Loucy (cell line): Measurements from ENCODE around the gene PRH1.

Source experiments
- H2AFZ ChIP-seq: fragments of 200-600 bp; sonication (generic); 2 replicates; pipeline ENCODE4 v1.6.0; 2016; ENCODE audit warnings: antibody characterized with exemption, mild to moderate bottlenecking, low read length, moderate library complexity
- H3F3A ChIP-seq: fragments of 200-600 bp; 2 replicates; pipeline ENCODE4 v1.6.0; 2016; ENCODE audit warnings: antibody characterized with exemption, low read depth, mild to moderate bottlenecking
- H3K27me3 ChIP-seq: fragments of 200-600 bp; sonication (generic); 2 replicates; pipeline ENCODE4 v1.6.1; 2014; ENCODE audit warnings: low read length, mild to moderate bottlenecking; ENCODE audit not compliant: insufficient read depth, poor library complexity, severe bottlenecking
- H3K36me3 ChIP-seq: fragments of 200-600 bp; sonication (generic); 2 replicates; pipeline ENCODE4 v1.6.1; 2016; ENCODE audit warnings: low read length; ENCODE audit not compliant: insufficient read depth
- H3K4me1 ChIP-seq: fragments of 200-600 bp; sonication (generic); 2 replicates; pipeline ENCODE4 v1.5.1; 2014; ENCODE audit warnings: low read length, mild to moderate bottlenecking; ENCODE audit not compliant: insufficient read depth, poor library complexity, severe bottlenecking
- H3K4me2 ChIP-seq: fragments of 200-600 bp; sonication (generic); 2 replicates; pipeline ENCODE4 v1.6.0; 2014; ENCODE audit warnings: antibody characterized with exemption, low read length, low read depth, mild to moderate bottlenecking; ENCODE audit not compliant: poor library complexity, severe bottlenecking
- H3K4me3 ChIP-seq: fragments of 200-600 bp; sonication (generic); 2 replicates; pipeline ENCODE4 v1.5.1; 2014; ENCODE audit warnings: low read length, mild to moderate bottlenecking, mixed read lengths; ENCODE audit not compliant: poor library complexity, severe bottlenecking
- H3K79me2 ChIP-seq: fragments of 200-600 bp; sonication (generic); 2 replicates; pipeline ENCODE4 v1.6.1; 2014; ENCODE audit warnings: low read length; ENCODE audit not compliant: insufficient read depth
- H3K9ac ChIP-seq: fragments of 200-600 bp; sonication (generic); 2 replicates; pipeline ENCODE4 v1.6.0; 2014; ENCODE audit warnings: mild to moderate bottlenecking, low read depth, low read length, moderate library complexity; ENCODE audit not compliant: poor library complexity, severe bottlenecking
- H3K9me2 ChIP-seq: fragments of 200-600 bp; sonication (generic); replicated peaks from 2 replicates; pipeline ENCODE4 v1.6.1; 2016; ENCODE audit warnings: low read depth, low read length, mixed read lengths
- H3K9me3 ChIP-seq: fragments of 200-600 bp; sonication (generic); 2 replicates; pipeline ENCODE4 v1.6.1; 2014; ENCODE audit warnings: mild to moderate bottlenecking, antibody characterized with exemption, low read length, low read depth; ENCODE audit not compliant: insufficient read depth
- H4K20me1 ChIP-seq: fragments of 200-600 bp; sonication (generic); 2 replicates; pipeline ENCODE4 v1.6.0; 2014; ENCODE audit warnings: antibody characterized with exemption, low read length, mild to moderate bottlenecking; ENCODE audit not compliant: insufficient read depth, poor library complexity, severe bottlenecking
- EZH2phosphoT487 ChIP-seq: fragments of 200-600 bp; IDR thresholded peaks from 2 replicates; pipeline ENCODE4 v1.6.1; 2018; ENCODE audit warnings: antibody characterized with exemption, mild to moderate bottlenecking, moderate library complexity, borderline replicate concordance
- TF ChIP-seq, protein P1 (sequence below): fragments of 200-600 bp; sonication (generic); conservative IDR thresholded peaks from 2 replicates; pipeline ENCODE4 v1.5.1; 2014; ENCODE audit warnings: mild to moderate bottlenecking, antibody characterized with exemption, low read length

Gene PRH1

DNA sequence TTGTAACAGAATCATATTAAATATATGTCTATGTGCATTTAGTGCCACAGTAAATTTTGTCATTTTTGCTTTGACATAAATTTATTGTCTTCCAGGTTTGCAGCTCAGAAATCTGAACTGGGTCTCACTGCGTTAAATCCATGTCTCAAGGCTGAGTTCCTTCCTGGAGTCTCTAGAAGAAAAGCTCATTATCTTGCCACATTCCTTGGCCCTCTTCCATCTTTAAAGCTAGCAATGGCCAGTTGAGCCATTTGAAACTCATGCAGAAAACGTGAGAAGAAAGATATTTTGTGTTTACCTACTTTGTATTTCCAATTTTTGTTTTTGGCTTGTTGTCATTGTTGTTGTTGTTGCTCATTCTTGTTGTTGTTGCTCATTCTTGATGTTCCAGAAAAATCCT, 10.7 kb downstream of the PRH1 start:
- no peaks in the 10 kb centered on the region for H3K9me2 ChIP-seq
- no peaks in the 10 kb centered on the region for H3F3A ChIP-seq
- H4K20me1 ChIP-seq: no peaks in the 10 kb centered on the region
- no peaks in the 10 kb centered on the region for H3K4me1 ChIP-seq
- no peak overlapping the region for H2AFZ ChIP-seq
- H3K79me2 ChIP-seq: no peaks in the 10 kb centered on the region
- H3K9me3 ChIP-seq: no peaks in the 10 kb centered on the region
- no peaks in the 10 kb centered on the region for H3K27me3 ChIP-seq
- no peak overlapping the region for H3K9ac ChIP-seq
- no peak overlapping the region for H3K4me2 ChIP-seq
- TF ChIP-seq EZH2phosphoT487: no peak
- TF ChIP-seq, protein P1, sequence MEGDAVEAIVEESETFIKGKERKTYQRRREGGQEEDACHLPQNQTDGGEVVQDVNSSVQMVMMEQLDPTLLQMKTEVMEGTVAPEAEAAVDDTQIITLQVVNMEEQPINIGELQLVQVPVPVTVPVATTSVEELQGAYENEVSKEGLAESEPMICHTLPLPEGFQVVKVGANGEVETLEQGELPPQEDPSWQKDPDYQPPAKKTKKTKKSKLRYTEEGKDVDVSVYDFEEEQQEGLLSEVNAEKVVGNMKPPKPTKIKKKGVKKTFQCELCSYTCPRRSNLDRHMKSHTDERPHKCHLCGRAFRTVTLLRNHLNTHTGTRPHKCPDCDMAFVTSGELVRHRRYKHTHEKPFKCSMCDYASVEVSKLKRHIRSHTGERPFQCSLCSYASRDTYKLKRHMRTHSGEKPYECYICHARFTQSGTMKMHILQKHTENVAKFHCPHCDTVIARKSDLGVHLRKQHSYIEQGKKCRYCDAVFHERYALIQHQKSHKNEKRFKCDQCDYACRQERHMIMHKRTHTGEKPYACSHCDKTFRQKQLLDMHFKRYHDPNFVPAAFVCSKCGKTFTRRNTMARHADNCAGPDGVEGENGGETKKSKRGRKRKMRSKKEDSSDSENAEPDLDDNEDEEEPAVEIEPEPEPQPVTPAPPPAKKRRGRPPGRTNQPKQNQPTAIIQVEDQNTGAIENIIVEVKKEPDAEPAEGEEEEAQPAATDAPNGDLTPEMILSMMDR: no peak
- no peak overlapping the region for H3K4me3 ChIP-seq
- no peaks in the 10 kb centered on the region for H3K36me3 ChIP-seq

DNA sequence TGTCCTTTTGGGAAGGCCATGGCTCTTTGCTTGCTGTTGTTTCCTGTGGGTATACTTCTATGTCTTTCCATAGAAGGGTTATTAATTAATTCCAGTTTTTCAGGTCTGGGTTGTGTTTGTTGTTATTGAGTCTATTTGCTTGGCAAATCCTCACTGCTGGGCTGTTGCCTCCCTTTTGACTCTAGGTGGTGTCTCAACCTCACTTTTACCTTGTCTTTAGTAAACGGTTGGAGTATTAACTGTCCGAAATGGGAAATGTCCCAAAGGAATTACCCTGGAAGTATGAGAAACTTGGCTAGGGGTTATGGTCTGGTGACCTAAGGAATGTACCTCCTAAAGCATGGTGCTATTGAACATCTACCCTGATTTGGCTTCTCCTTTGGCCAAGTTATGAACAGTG, 16.7 kb downstream of the PRH1 start:
- H3K27me3 ChIP-seq: no peaks in the 10 kb centered on the region
- H3K9me2 ChIP-seq: no peaks in the 10 kb centered on the region
- no peaks in the 10 kb centered on the region for H3K36me3 ChIP-seq
- no peaks in the 10 kb centered on the region for H4K20me1 ChIP-seq
- no peaks in the 10 kb centered on the region for H3K4me1 ChIP-seq
- H3F3A ChIP-seq: no peaks in the 10 kb centered on the region
- no peak overlapping the region for H3K4me2 ChIP-seq
- no peaks in the 10 kb centered on the region for H3K9me3 ChIP-seq
- H3K79me2 ChIP-seq: no peaks in the 10 kb centered on the region
- H2AFZ ChIP-seq: no peak overlapping the region
- TF ChIP-seq, protein P1: no peak
- TF ChIP-seq EZH2phosphoT487: no peak
- H3K9ac ChIP-seq: no peak overlapping the region
- no peak overlapping the region for H3K4me3 ChIP-seq

DNA sequence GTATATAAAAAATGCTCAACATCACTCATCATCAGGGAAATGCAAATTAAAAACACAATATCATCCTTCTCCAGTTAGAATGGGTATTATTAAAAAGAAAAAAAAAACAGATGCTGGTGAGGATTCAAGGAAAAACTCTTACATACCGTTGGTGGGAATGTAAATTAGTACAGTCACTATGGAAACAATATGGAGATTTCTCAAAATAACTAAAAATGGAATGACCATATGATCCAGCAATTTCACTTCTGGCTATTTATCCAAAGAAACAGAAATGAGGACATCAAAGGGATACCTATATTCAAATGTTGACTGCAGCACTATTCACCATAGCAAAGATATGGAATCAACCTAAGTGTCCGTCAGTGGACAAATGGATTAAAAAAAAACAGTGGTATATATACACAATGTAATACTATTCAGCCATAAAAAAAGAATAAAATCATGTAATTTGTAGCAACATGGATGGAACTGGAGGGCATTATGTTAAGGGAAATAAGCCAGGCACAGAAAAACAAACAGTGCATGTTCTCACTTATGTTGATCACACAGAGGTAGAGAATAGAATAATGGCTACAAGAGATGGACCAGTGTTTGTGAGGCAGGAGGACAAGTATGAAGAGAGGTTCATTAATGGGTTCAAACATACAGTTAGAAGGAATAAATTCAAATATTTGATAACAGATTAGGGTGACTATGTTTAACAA, 20.4 kb downstream of the PRH1 start:
- Histone ChIP-seq H3K4me2 (no peak overlapping the region), H3K36me3 (no peaks in the 10 kb centered on the region), H3K9ac (no peak overlapping the region), H4K20me1 (no peaks in the 10 kb centered on the region), H3K27me3 (no peaks in the 10 kb centered on the region), H3K9me2 (no peaks in the 10 kb centered on the region), H3K4me1 (no peaks in the 10 kb centered on the region), H3K79me2 (no peaks in the 10 kb centered on the region), H2AFZ (no peak overlapping the region), H3F3A (no peaks in the 10 kb centered on the region), H3K4me3 (no peak overlapping the region), H3K9me3 (no peaks in the 10 kb centered on the region)
- no peak for TF ChIP-seq EZH2phosphoT487
- TF ChIP-seq, protein P1: no peak
